Measurements from ENCODE around the gene CKAP4.

GRCh38 chr12:106193394-106194215 lies 54.2 kb downstream of the CKAP4 start:
- TF ChIP-seq CTCF (CRISPR knock-in tag; IDR thresholded peaks at IDR 0.05): no peak
- no peak for TF ChIP-seq THAP8 (CRISPR knock-in tag; IDR thresholded peaks at IDR 0.05; ENCODE audit: borderline replicate concordance)
- TF ChIP-seq FOXK1 (CRISPR knock-in tag; IDR thresholded peaks at IDR 0.05; ENCODE audit: borderline replicate concordance, low read depth): no peak

Data from HepG2 (cell line).